Myocyte (in vitro differentiated cells): ENCODE results near the gene ZNF511. TPM values are rescaled to one million over a fixed set of nuclear protein-coding genes. Genes with fewer than 3 reads are reported as not detected.

Source experiments
- DNase-seq: peaks from one replicate; pipeline ENCODE4 v3.0.0-alpha.2; 2012; ENCODE audit warnings: low read depth
- total RNA-seq: library from RNA; depleted of rRNA; stranded (reverse); fragments of >200 nt; gene quantifications from 2 replicates; pipeline ENCODE4 v1.2.3, GENCODE V29; 2014

Gene ZNF511
- total RNA-seq, 1 donor from 2014 or later, result 25.8 TPM

DNA sequence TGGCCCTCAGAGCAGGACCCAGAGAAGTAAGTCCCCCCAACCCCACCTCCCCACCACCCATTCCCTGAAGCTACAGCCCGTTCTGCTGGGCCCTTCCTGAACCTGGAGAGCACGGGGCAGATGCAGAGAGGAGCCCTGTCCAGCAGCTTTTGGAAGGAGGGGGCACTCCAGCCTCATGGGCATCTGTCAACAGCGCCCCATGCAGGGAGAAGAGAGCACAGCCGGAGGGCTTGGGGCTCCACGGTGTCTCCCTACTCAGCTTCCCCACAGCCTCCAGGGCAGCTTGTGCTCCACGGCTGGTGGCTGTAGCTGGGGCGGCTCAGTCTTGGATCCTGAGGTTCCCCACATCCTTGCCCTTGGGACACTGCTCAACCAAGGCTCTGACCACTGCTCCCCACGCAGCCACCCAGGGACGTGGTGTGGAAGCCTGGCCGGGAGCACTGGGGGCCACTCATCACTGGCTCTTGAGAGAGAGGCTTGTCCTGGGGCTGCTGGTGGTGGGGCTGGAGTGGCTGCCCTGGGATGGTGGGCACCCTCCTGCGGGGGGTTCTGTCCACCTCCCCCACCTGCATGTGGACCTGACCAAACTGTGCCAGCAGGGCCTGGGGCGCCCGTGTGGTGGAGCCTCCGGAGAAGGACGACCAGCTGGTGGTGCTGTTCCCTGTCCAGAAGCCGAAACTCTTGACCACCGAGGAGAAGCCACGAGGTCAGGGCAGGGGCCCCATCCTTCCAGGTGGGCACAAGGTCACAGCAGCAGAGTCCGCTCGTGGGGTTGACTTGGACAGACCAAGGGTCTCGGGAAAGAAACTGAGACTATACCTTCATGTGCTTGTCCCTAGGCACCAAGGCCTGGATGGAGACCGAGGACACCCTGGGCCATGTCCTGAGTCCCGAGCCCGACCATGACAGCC lies 42.9 kb downstream of the ZNF511 start:
- no peak for DNase-seq

DNA sequence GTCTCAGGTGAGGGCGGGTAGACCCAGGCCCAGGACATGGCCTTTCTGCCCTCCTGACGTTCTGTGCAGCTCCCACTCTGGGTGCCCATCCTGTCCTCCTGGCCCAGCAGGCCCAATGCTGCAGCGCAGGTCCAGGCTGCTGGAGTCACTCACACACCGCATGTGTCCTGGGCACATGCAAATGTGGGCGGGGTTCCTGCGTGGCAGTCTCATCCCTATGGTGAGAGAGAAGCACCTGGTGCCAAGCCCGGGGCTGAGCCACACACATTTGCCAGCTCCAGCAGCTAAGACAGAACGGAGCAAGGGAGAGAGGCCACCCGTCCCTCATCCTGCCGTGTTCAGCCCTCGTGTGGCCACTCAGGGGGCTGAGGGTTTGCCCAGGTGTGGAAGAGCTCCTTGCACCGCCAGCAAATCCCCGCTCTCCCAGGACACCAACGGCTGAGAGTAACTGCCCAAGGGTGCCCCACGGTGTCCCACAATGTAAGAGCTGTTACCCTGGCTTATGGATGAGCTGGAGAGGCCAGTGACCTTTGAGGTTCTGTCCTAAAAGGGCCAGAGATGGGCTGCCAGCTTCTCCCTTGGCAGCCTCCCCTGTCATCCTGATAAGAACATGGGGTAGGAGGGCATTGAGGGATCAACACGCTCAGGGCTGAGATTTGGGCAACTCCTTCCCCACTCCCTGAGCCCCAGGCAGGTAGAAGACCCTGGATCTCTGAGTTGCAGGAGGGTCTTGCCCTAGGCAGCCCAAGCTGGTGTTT lies 44.7 kb downstream of the ZNF511 start:
- DNase-seq, result no peak

DNA sequence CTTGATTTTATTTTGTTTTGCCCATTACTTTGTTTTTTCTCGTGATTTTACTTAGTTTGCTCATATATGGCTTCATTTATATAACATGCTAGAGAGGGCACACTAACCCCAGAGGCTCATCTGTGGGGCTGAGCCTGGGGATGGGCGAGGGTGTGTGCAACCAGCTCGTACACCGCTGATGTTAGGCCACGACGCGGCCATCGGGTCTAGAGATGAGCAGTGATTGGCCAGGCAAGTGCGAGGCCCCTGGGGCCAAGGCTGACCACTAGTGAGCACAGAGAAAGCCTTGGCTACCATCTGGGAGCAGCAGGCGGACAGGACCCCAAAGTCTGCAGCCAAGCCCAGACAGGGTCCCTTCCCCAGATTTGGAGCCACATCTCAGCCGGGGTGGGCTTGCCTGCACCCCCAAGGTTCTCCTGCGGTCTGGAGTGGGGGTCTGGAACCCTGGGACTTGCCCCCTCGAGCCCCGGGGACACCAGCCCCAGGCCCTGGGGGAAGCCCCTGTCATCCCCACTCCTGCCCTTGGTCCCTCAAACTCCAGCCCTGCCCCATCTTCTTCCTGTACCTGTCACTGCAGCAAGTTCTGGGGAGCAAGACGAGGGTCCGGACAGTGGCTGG lies 45.4 kb downstream of the ZNF511 start:
- DNase-seq, result no peak

DNA sequence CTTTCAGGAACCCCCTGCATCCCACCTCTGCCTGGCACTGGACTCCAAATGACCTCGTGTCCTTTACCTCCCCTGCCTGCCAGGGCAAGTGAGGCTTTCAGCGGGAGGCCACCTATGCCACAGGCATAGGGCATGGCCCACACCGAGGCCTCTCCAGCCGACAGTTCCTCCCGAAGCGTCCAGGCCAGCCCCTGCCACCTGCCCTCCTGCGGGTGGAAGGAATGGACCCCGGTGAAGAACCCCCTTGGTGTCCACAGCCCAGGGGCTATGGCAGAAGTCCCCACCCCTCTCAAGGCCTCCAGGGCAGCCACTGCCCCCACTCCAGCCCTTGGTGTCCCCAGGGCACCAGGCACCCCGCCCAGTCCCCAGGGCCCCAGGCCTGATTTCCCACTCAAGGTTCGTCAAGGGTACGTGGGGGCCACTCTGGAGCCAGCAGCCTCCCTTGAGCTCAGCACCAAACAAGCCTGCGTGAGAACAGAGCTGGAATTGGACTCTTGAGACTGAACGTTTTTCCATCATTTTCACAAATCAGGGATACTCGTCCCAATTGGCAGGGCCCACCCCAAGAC lies 46.0 kb downstream of the ZNF511 start:
- no peak for DNase-seq

DNA sequence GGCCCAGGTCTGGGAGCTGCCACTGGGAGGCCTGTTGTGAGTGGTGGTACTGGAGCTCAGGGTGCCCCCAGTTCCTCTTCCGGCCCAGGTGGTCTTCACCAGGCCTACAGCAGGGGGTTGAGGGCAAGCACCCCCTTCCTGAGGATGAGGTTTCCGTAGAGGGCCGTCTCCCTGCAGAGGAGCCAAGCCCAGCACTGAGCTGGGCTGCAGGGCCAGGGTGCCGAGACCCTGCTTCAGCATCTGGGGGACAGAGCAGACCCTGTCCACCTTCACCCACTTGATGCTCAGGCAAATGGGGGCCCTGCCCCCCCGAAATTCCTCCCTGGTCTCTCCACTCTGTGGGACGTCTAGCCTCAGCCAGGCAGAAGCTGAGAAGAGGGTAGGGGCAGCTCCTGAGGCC lies 46.6 kb downstream of the ZNF511 start:
- DNase-seq, result no peak

DNA sequence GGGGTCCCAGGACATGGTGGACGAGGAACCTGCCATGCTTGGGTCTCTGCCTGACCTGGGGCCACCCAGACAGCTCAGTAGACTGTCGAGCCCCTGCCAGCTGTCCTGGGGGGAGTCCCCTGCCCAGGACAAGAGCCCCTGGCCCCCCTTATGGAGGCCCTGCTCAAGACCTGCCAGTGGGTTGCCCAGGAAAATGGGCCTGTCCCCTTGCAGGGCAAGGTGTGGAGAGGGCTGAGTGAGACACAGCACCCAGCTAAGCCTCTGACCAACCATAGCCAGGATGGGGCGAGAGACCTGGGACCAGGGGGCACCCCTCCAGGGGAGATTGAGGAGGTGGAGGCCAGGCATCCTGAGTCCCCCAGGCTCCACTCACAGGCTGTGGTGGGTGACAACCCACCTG lies 47.3 kb downstream of the ZNF511 start:
- no peak for DNase-seq

DNA sequence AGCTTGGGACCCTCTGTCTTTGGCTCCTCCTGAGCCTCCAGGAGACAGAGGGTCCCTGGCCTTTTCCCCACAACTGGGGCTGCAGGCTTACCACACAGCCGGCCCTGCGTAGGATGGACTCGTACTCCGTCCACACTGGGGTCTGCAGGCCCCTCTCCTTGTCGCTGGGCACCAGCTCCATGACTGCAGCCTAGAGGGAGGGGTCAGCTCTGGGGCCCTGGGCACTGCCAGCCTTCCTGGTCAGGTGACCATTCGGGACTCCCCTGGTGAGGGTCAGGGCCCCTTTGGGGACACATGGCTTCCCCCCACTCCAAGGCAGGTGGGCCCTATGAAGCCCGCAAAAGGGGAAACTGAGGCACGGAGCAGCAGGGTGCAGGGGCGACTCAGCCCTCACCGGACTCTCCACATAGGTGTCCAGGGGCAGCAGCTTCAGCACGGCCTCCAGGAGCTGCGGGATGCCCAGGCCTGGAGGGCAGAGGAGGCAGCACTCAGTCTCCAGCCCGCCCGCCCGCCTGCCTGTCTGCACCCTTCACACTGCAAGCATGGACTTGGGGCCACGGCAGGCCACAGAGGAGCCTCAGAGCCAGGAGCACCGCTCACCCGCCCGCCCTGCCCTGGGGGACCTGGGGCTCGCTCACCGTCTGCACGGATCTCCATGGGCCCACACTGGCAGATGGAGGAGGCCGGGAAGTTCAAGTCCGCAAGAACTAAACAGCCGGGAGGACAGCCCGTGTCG lies 48.0 kb downstream of the ZNF511 start:
- DNase-seq, result no peak

DNA sequence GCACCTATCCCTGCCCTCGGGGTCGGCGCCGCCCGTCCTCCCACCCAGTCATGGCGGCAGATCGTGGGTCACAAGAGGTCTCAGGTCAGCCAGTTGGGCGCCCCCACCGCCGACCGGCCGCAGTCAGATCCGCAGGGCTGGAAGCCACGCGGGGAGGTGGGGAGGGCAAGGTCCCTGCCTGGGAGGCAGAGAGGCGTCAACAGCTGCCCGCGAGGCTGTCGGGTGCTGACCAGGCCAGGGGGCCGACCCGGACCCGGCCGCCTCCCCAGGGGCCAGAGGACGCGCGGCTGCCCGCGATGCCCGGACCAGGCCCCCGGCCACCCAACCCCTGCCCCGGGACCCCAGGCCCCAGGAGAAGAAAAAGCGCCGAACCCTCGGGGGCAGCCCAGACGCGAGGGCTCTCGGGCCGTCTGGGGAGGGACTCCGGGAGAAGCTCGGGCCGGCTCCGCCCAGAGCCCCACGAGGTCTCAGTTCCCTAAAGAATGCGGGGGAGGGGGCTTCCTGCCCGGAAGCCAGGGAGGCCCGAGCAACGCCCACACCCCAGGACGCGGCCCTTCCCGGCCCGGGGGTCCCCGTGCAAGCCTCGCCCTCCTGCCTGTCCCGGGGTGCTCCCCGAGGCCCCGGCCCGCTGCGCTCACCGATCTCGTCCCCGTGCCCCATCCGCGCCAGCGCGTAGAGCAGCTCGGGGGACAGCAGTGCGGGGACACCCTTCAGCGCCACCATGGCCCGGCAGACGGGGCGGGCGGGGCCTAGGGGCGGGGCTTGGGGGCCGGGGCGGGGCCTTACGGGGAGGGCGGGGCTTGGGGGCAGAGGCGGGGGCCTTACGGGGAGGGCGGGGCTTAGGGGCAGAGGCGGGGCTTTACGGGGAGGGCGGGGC lies 48.8 kb downstream of the ZNF511 start, which contains the start of gene FUOM:
Gene FUOM, minus strand, starts transcription at position 735 of the 877 bp plus-strand sequence. Its CDS starts 12 bp downstream, at position 723.
- peak; percentile 33 for DNase-seq

DNA sequence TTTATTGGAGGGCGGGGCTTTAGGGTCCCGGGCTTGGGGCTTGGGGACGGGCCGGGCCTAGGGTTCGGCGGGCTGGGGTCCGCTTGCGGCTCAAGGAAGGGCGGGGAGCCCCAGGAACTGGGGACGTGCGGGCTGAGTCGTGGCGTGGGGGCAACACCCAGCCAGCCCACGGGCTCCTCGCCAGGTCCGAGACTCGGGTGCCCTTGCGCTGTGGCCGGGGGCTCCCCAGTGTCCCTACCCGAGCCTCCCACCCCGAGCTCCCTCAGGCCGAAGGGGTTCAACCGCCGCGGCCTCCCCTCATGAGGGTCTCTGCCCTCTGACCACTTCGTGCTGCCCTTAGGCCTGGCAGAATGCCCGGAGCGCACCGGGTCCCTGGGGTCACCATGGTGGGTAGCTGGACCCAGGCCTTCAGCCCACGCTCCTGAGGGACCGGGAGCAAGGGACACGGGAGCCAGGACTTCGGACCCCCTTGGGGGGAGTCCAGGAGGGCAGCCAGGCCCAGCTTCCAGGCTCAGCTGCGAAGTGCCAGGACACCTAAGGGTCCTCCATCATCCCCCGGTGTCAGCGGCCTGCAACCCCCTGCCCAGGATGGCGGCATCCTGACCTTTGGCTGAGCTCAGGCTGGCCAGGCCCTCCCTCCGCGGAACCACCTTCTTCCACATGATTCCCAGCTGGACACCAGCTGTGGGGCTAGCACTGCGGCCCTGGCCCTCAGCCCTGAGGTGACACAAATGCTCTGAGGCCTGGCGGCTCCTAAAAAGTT lies 49.6 kb downstream of the ZNF511 start:
- DNase-seq, result no peak

DNA sequence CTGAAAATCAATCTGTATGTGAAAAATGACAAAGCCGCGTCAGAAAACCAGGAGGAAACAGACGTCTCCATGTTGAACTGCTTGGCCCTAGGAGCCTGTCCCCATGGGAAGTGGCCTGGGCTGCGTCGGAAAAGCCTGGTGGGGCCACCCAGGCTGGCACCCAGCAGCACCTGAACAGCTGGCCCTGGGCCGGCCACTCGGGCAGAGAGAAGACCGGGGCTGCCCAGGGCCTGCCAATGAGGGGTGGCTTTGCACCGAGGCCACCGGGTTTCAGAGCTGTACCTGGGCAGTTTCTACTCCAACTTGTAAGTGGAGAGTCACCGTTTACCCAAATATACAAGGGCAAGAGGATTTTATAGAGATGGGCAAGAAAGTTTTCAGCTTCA lies 50.2 kb downstream of the ZNF511 start:
- no peak for DNase-seq

DNA sequence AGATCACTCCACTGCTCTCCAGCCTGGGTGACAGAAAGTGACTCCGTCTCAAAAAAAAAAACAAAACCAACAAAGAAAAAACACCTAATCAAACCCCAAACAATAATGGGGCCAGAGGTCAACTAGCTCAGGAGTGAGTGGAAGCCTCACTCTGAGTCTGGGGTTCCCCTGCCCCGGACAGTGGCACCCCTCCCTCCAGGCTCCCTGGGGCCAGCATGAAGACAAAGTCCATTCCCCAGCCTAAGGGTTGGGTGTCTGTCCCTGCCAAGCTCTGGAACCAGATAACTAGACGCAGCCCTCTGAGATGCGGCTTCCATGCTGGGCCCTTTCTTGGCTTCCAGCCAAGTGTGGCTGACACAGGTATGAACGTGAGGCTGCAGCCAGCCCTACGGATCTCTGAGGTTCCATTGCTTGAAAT lies 50.8 kb downstream of the ZNF511 start:
- no peak for DNase-seq

DNA sequence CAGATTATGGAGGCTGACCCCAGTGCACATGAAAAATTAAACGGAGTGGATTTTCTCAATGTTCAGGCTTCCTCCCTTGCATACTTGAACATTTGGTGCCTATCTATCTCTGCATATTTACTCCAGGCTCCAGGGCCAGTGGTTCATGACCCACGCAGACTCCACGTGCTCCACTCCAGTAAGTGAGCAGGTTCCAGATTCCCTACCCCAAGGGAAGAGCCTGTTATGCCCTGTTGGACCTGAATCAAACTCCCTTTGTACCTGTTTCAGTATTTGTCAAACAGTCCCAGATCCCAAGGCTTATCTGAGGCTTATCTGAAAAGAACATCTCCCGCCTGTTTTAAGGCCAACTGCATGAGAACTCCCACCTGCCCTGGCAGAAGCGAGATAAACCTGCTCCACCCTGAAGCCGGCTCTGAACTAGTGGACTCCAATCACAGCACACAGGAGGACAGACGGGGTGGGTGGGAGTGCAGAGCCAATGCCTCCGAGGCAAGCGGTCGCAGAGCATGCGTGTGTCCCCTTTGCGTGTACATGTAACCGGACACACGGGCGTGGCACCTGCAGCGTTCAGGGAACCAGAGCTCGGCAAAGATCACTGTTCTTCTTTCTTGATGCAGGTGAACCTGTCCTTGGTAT lies 51.4 kb downstream of the ZNF511 start:
- no peak for DNase-seq

DNA sequence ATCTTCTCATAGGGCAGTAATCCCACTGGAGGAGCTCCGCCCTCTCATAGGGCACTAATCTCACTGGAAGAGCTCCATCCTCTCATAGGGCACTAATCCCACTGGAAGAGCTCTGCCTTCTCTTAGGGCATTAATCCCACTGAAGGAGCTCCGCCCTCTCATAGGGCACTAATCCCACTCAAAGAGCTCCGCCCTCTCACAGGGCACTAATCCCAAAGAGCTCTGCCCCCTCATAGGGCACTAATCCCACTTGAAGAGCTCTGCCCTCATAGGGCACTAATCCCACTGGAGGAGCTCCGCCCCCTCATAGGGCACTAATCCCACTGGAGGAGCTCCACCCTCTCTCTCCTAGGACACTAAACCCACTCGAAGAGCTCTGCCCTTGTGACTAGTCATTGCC lies 52.5 kb downstream of the ZNF511 start:
- no peak for DNase-seq

DNA sequence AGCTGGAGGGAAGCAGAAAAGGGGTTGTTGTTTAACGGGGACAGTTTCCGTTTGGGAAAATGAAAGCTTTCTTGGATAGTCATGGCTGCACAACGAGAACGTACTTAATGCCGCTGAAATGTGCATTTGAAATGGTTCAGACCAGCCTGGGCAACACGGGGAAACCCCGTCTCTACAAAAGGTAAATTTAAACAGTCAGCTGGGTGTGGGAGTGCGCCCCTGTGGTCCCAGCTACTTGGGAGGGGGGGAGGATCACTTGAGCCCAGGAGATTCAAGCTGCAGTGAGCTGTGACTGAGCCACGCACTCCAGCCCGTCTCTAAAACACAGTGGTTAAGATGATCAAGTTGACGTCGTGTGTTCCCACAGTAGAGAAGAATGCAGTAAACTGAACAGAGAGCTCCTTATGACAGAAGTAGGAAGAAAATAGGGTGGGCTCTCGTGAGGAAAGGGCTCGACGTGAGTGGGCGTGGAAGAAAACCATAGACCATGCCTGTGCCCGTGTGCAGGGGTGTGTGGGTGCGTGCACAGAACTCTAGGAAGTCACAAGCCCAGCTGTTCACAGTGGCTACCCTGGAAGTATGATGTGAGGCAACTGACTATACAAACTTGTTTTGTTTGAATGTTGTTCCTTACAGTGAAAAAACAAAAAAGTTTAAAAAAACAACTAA lies 53.2 kb downstream of the ZNF511 start:
- DNase-seq, result no peak
